Measurements from ENCODE around the gene SCMH1.

Gene SCMH1

GRCh38 chr1:40987439-40988276 lies 254.4 kb downstream of the SCMH1 start:
- TF ChIP-seq NFIC (IDR thresholded peaks at IDR 0.05) (no peak), TCF12 (IDR thresholded peaks at IDR 0.05; ENCODE audit: low read depth) (no peak), EP300 (IDR thresholded peaks at IDR 0.05; ENCODE audit: borderline replicate concordance) (no peak), EGR1 (IDR thresholded peaks at IDR 0.05) (no peak), USF1 (IDR thresholded peaks at IDR 0.05) (no peak), MAX (IDR thresholded peaks at IDR 0.05) (no peak), YY1 (IDR thresholded peaks at IDR 0.05; ENCODE audit: low read depth) (no peak)

GRCh38 chr1:40986956-40987355 lies 255.2 kb downstream of the SCMH1 start:
- TF ChIP-seq USF1 (IDR thresholded peaks at IDR 0.05) (no peak), TAF1 (IDR thresholded peaks at IDR 0.05; ENCODE audit: low read depth) (no peak), TCF12 (IDR thresholded peaks at IDR 0.05; ENCODE audit: low read depth) (no peak), FOXM1 (IDR thresholded peaks at IDR 0.05; ENCODE audit: borderline replicate concordance, low read depth) (no peak), RAD21 (IDR thresholded peaks at IDR 0.05; ENCODE audit: low read depth) (no peak), NFIC (IDR thresholded peaks at IDR 0.05) (no peak), REST (IDR thresholded peaks at IDR 0.05; ENCODE audit: low read depth) (no peak), EGR1 (IDR thresholded peaks at IDR 0.05) (no peak), ZBTB7A (IDR thresholded peaks at IDR 0.05; ENCODE audit: low read depth) (no peak), EP300 (IDR thresholded peaks at IDR 0.05; ENCODE audit: borderline replicate concordance) (no peak), CEBPB (IDR thresholded peaks at IDR 0.05) (no peak), MAX (IDR thresholded peaks at IDR 0.05) (no peak), CREB1 (IDR thresholded peaks at IDR 0.05; ENCODE audit: low read depth) (no peak), TEAD4 (IDR thresholded peaks at IDR 0.05) (no peak)

- TF ChIP-seq FOXM1 (IDR thresholded peaks at IDR 0.05; ENCODE audit: borderline replicate concordance, low read depth), result no peak
- no peak for TF ChIP-seq MAX (IDR thresholded peaks at IDR 0.05)
- no peak for TF ChIP-seq REST (IDR thresholded peaks at IDR 0.05; ENCODE audit: low read depth)
- no peak for TF ChIP-seq TCF12 (IDR thresholded peaks at IDR 0.05; ENCODE audit: low read depth)
- no peak for TF ChIP-seq USF1 (IDR thresholded peaks at IDR 0.05)
- TF ChIP-seq CEBPB (IDR thresholded peaks at IDR 0.05), result no peak
- no peak for TF ChIP-seq NFIC (IDR thresholded peaks at IDR 0.05)
- TF ChIP-seq ZBTB7A (IDR thresholded peaks at IDR 0.05; ENCODE audit: low read depth), result no peak
- no peak for TF ChIP-seq TEAD4 (IDR thresholded peaks at IDR 0.05)
- TF ChIP-seq RAD21 (IDR thresholded peaks at IDR 0.05; ENCODE audit: low read depth), result no peak
- no peak for TF ChIP-seq YY1 (IDR thresholded peaks at IDR 0.05; ENCODE audit: low read depth)
- no peak for TF ChIP-seq EP300 (IDR thresholded peaks at IDR 0.05; ENCODE audit: borderline replicate concordance)
- no peak for TF ChIP-seq CREB1 (IDR thresholded peaks at IDR 0.05; ENCODE audit: low read depth)
- no peak for TF ChIP-seq TAF1 (IDR thresholded peaks at IDR 0.05; ENCODE audit: low read depth)
- TF ChIP-seq EGR1 (IDR thresholded peaks at IDR 0.05), result no peak
These were observed 255.8 kb downstream of the SCMH1 start for GRCh38 chr1:40986328-40986783.

- no peak for TF ChIP-seq REST (IDR thresholded peaks at IDR 0.05; ENCODE audit: low read depth)
- no peak for TF ChIP-seq ZBTB7A (IDR thresholded peaks at IDR 0.05; ENCODE audit: low read depth)
- TF ChIP-seq RAD21 (IDR thresholded peaks at IDR 0.05; ENCODE audit: low read depth), result no peak
- no peak for TF ChIP-seq TAF1 (IDR thresholded peaks at IDR 0.05; ENCODE audit: low read depth)
- no peak for TF ChIP-seq NFIC (IDR thresholded peaks at IDR 0.05)
- TF ChIP-seq MAX (IDR thresholded peaks at IDR 0.05), result no peak
- no peak for TF ChIP-seq CREB1 (IDR thresholded peaks at IDR 0.05; ENCODE audit: low read depth)
- TF ChIP-seq EP300 (IDR thresholded peaks at IDR 0.05; ENCODE audit: borderline replicate concordance), result no peak
- TF ChIP-seq FOXM1 (IDR thresholded peaks at IDR 0.05; ENCODE audit: borderline replicate concordance, low read depth), result no peak
- TF ChIP-seq YY1 (IDR thresholded peaks at IDR 0.05; ENCODE audit: low read depth), result no peak
- TF ChIP-seq TCF12 (IDR thresholded peaks at IDR 0.05; ENCODE audit: low read depth), result no peak
- no peak for TF ChIP-seq CEBPB (IDR thresholded peaks at IDR 0.05)
- no peak for TF ChIP-seq EGR1 (IDR thresholded peaks at IDR 0.05)
- TF ChIP-seq USF1 (IDR thresholded peaks at IDR 0.05), result no peak
- TF ChIP-seq TEAD4 (IDR thresholded peaks at IDR 0.05), result no peak
These were observed 256.2 kb downstream of the SCMH1 start for GRCh38 chr1:40985875-40986274.
